PC-9 (cell line): ENCODE results near the gene SLC38A3. TPM values are rescaled to one million over a fixed set of nuclear protein-coding genes. Genes with fewer than 3 reads are reported as not detected.

Source experiments
- BruUV-seq: library from RNA; stranded (reverse); fragments of 400-500 nt; replicated peaks from 2 replicates; lab custom pipeline; 2021; lab: Mats Ljungman, UMichigan
- CTCF ChIA-PET: fragments of 300-600 bp; sonication (Branson Sonifier 250); formaldehyde crosslinking; loops from one replicate; lab custom pipeline; 2022; ENCODE audit warnings: antibody characterized with exemption; lab: Charles Lee
- POLR2A ChIA-PET: fragments of 300-600 bp; sonication (Branson Sonifier 250); formaldehyde crosslinking; loops from one replicate; lab custom pipeline; 2022; ENCODE audit warnings: antibody characterized with exemption; ENCODE audit not compliant: unreplicated experiment; lab: Charles Lee
- DNase-seq, 2 experiments: peaks; one replicate each; pipeline versions ENCODE4 v3.0.0 to v3.0.0-alpha.2; 2015 to 2022; ENCODE audit warnings: mixed read lengths in 1 of 2
- H2AFZ ChIP-seq: fragments of 200-600 bp; sonication (generic); 2 replicates; pipeline ENCODE4 v1.8.1; 2017; ENCODE audit warnings: antibody characterized with exemption
- H3F3A ChIP-seq: fragments of 200-600 bp; sonication (generic); 2 replicates; pipeline ENCODE4 v1.8.1; 2017; ENCODE audit warnings: antibody characterized with exemption, mild to moderate bottlenecking, low read depth; ENCODE audit not compliant: insufficient read depth
- H3K27ac ChIP-seq: fragments of 200-600 bp; sonication (generic); 2 replicates; pipeline ENCODE4 v1.6.1; 2016; ENCODE audit warnings: mixed run types
- H3K27me3 ChIP-seq: fragments of 200-600 bp; sonication (generic); 2 replicates; pipeline ENCODE4 v1.6.1; 2016; ENCODE audit warnings: low read depth, mixed run types; ENCODE audit not compliant: insufficient read depth
- H3K36me3 ChIP-seq: fragments of 200-600 bp; sonication (generic); 2 replicates; pipeline ENCODE4 v1.6.1; 2016; ENCODE audit warnings: low read depth, mixed run types
- H3K4me1 ChIP-seq: fragments of 200-600 bp; sonication (generic); replicated peaks from 2 replicates; pipeline ENCODE4 v1.6.1; 2016; ENCODE audit warnings: mixed run types; ENCODE audit not compliant: insufficient read depth
- H3K4me2 ChIP-seq: fragments of 200-600 bp; sonication (generic); 2 replicates; pipeline ENCODE4 v1.6.1; 2017; ENCODE audit warnings: mixed run types
- H3K4me3 ChIP-seq: fragments of 200-600 bp; sonication (generic); 2 replicates; pipeline ENCODE4 v1.6.1; 2016; ENCODE audit warnings: mixed run types
- H3K79me2 ChIP-seq: fragments of 200-600 bp; sonication (generic); 2 replicates; pipeline ENCODE4 v1.6.1; 2017; ENCODE audit warnings: low read depth, mixed run types
- H3K9me2 ChIP-seq: fragments of 200-600 bp; sonication (generic); 2 replicates; pipeline ENCODE4 v1.8.1; 2017; ENCODE audit warnings: mild to moderate bottlenecking; ENCODE audit not compliant: insufficient read depth
- H3K9me3 ChIP-seq: fragments of 200-600 bp; sonication (generic); 2 replicates; pipeline ENCODE4 v1.8.1; 2016; ENCODE audit warnings: low read depth; ENCODE audit not compliant: insufficient read depth
- H4K20me1 ChIP-seq: fragments of 200-600 bp; sonication (generic); 2 replicates; pipeline ENCODE4 v1.8.1; 2017; ENCODE audit not compliant: insufficient read depth
- CTCF ChIP-seq: fragments of 200-600 bp; sonication (generic); conservative IDR thresholded peaks from 2 replicates; pipeline ENCODE4 v1.6.1; 2017; ENCODE audit warnings: mixed run types, antibody characterized with exemption, mild to moderate bottlenecking, moderate library complexity
- EZH2 ChIP-seq: fragments of 200-600 bp; sonication (generic); IDR thresholded peaks from 2 replicates; pipeline ENCODE4 v1.8.0; 2017; ENCODE audit warnings: antibody characterized with exemption, low read depth
- intact Hi-C: fragments of 100-400 bp; cut with micrococcal nuclease; formaldehyde crosslinking; loops from one replicate; pipeline ENCODE4 v1.10.0; 2022; ENCODE audit not compliant: unreplicated experiment
- total RNA-seq: library from RNA; stranded (reverse); gene quantifications from 2 replicates; pipeline ENCODE4 v1.2.3, GENCODE V29; 2021

The SLC38A3 gene
- total RNA-seq, 1 experiment from 2014 or later = 0.37 TPM

- peaks cover 8% of the 10 kb centered on the region for H3K4me1 ChIP-seq
- H3K9me2 ChIP-seq = no peaks in the 10 kb centered on the region
- TF ChIP-seq EZH2 (no peak), CTCF (peak; percentile 77)
- CTCF ChIA-PET = interaction anchor here (0.6 kb wide), 1 partner anchor 39 kb away, joined by 3 read pairs; no protein-coding TSS in a partner anchor
- no peaks in the 10 kb centered on the region for H3K36me3 ChIP-seq
- no peak overlapping the region for H3K4me3 ChIP-seq
- H3F3A ChIP-seq = no peaks in the 10 kb centered on the region
- H3K4me2 ChIP-seq = no peak overlapping the region
- no peak overlapping the region for H3K27ac ChIP-seq
- no peaks in the 10 kb centered on the region for H3K9me3 ChIP-seq
- no peak overlapping the region for H2AFZ ChIP-seq
- BruUV-seq = no TSS peak
- peak; percentile 41 to 77 for DNase-seq
- no peaks in the 10 kb centered on the region for H3K27me3 ChIP-seq
- H4K20me1 ChIP-seq = no peaks in the 10 kb centered on the region
- intact Hi-C loops = loop anchor here (1.0 to 10.0 kb wide), 3 partner anchors 35 to 484 kb away; no protein-coding TSS in a partner anchor
- POLR2A ChIA-PET = no interaction called here
- no peaks in the 10 kb centered on the region for H3K79me2 ChIP-seq
Measured at GRCh38 chr3:50189274-50189673, 15.8 kb upstream of the SLC38A3 start.

GRCh38 chr3:50189989-50190388, 15.1 kb upstream of the SLC38A3 start:
- ChIA-PET CTCF (no interaction called here), POLR2A (no interaction called here)
- DNase-seq = no peak

GRCh38 chr3:50190936-50191660, 14.0 kb upstream of the SLC38A3 start, which contains the start of gene GNAT1:
GNAT1 (plus strand) TSS chr3:50191610; CDS start chr3:50191726, 116 bp downstream.
- Histone ChIP-seq H3K9me3 (no peaks in the 10 kb centered on the region), H3K27me3 (no peaks in the 10 kb centered on the region), H4K20me1 (no peaks in the 10 kb centered on the region), H2AFZ (no peak within 1 kb of the TSS), H3K9me2 (no peaks in the 10 kb centered on the region), H3K27ac (no peak within 1 kb of the TSS), H3K4me1 (0 out of 2 replicates have a peak, but pooled peaks cover 7% of the 10 kb centered on the region), H3K36me3 (no peaks in the 10 kb centered on the region), H3F3A (0 out of 2 replicates have a peak, but pooled peaks cover 2% of the 10 kb centered on the region), H3K4me2 (no peak within 1 kb of the TSS), H3K79me2 (no peaks in the 10 kb centered on the region), H3K4me3 (no peak within 1 kb of the TSS)
- DNase-seq = no peak
- CTCF ChIA-PET = interaction anchor here (0.5 to 1.5 kb wide), 3 partner anchors 29 to 74 kb away, joined by 3 to 4 read pairs (median 4); no protein-coding TSS in a partner anchor
- TF ChIP-seq EZH2 = no peak
- TSS peak; percentile 18 for BruUV-seq
- POLR2A ChIA-PET = no interaction called here
- intact Hi-C loops = no loop called here

More at GRCh38 chr3:50189989-50190388, 15.1 kb upstream of the SLC38A3 start:
- no peak overlapping the region for H3K4me3 ChIP-seq
- H2AFZ ChIP-seq = no peak overlapping the region
- no peak overlapping the region for H3K27ac ChIP-seq
- H4K20me1 ChIP-seq = no peaks in the 10 kb centered on the region
- peaks cover under 1% of the 10 kb centered on the region; the same call in 1 of the 2 replicates for H3K4me1 ChIP-seq
- no peaks in the 10 kb centered on the region for H3K9me3 ChIP-seq
- no TSS peak for BruUV-seq
- H3K4me2 ChIP-seq = no peak overlapping the region
- TF ChIP-seq CTCF (no peak), EZH2 (no peak)
- H3K27me3 ChIP-seq = no peaks in the 10 kb centered on the region
- H3K9me2 ChIP-seq = no peaks in the 10 kb centered on the region
- no peaks in the 10 kb centered on the region for H3K36me3 ChIP-seq
- no peaks in the 10 kb centered on the region for H3F3A ChIP-seq
- no peaks in the 10 kb centered on the region for H3K79me2 ChIP-seq
- intact Hi-C loops = loop anchor here (1.0 to 10.0 kb wide), 3 partner anchors 36 to 485 kb away; no protein-coding TSS in a partner anchor
